Sigmoid colon (tissue), 4 donors: ENCODE measurements around the gene ZNF561.

Source experiments
- CTCF ChIP-seq, 4 experiments: fragments of 450-650 bp in 3 of 4; fragments of 200-600 bp in 1 of 4; IDR thresholded peaks; one replicate each; pipeline ENCODE4 v1.5.1; 2016 to 2019; ENCODE audit warnings: antibody characterized with exemption in 4 of 4, mild to moderate bottlenecking in 3 of 4, moderate library complexity in 2 of 4
- POLR2A ChIP-seq, 2 donors: fragments of 450-650 bp; IDR thresholded peaks; one replicate each; pipeline ENCODE4 v1.6.1; 2016; ENCODE audit warnings: antibody characterized with exemption in 2 of 2, mild to moderate bottlenecking in 2 of 2, moderate library complexity in 2 of 2
- POLR2AphosphoS5 ChIP-seq, 4 donors: sonication (generic); formaldehyde crosslinking; IDR thresholded peaks; one replicate each; pipeline ENCODE4 v1.6.1; 2017; ENCODE audit warnings: antibody characterized with exemption in 4 of 4

- TF ChIP-seq CTCF (IDR thresholded peaks at IDR 0.05) (no peak), POLR2A (IDR thresholded peaks at IDR 0.05) (no peak), POLR2AphosphoS5 (IDR thresholded peaks at IDR 0.05) (no peak)
Measured at GRCh38 chr19:9636018-9636417, 15.0 kb upstream of the ZNF561 start.
